HepG2 (cell line): ENCODE measurements around the gene GJC1. TPM values are rescaled to one million over a fixed set of nuclear protein-coding genes. Genes with fewer than 3 reads are reported as not detected.

ENCODE experiments used
- ATAC-seq: fragments of 200-7000 bp; cut with Tn5 transposase; 3 replicates; pipeline ENCODE4 v1.9.1; 2020; ENCODE audit warnings: mild to moderate bottlenecking, moderate library complexity
- BruUV-seq: library from RNA; stranded (reverse); fragments of 400-500 nt; replicated peaks from 2 replicates; lab custom pipeline; 2021; lab: Mats Ljungman, UMichigan
- CTCF ChIA-PET: fragments of 300-600 bp; formaldehyde crosslinking; extraction: SDS; loops from one replicate; lab custom pipeline; 2021; ENCODE audit warnings: low total read pairs, inconsistent platforms, low intra/inter-chr PET ratio; lab: Yijun Ruan, JAX
- POLR2A ChIA-PET: fragments of 350-600 bp; sonication (Branson Sonifier 250); formaldehyde crosslinking; loops from one replicate; lab custom pipeline; 2020; ENCODE audit warnings: antibody characterized with exemption, inconsistent platforms; lab: Yijun Ruan, JAX
- DNase-seq: peaks from one replicate; pipeline ENCODE4 v3.0.0-alpha.2; 2015; ENCODE audit warnings: low spot score
- FAIRE-seq: peaks from 3 replicates; lab custom pipeline; 2011; peaks lifted over from hg19 to GRCh38; lab: Jason Lieb, UNC
- H2AFZ ChIP-seq: one replicate; pipeline ENCODE4 v1.6.1; 2011; ENCODE audit warnings: low read length, inconsistent platforms
- H3K27ac ChIP-seq: fragments of 300-600 bp; 3 replicates; pipeline ENCODE4 v1.8.0; 2011; ENCODE audit warnings: mixed run types, mild to moderate bottlenecking, mixed read lengths, low read length, inconsistent platforms; ENCODE audit not compliant: insufficient read depth; ENCODE audit errors: extremely low read length
- H3K27me3 ChIP-seq, 2 experiments: fragments of 200-600 bp in 1 of 2; 2 replicates in 1 of 2; 3 replicates in 1 of 2; pipeline versions ENCODE4 v1.6.0 to v1.8.0; 2011; ENCODE audit warnings: low read length in 2 of 2, mild to moderate bottlenecking in 2 of 2, moderate library complexity in 2 of 2, inconsistent platforms in 1 of 2; ENCODE audit not compliant: insufficient read depth in 2 of 2, control insufficient read depth in 1 of 2
- H3K36me3 ChIP-seq, 2 experiments: fragments of 200-600 bp in 1 of 2; replicated peaks in 1 of 2; 2 replicates in 1 of 2; 3 replicates in 1 of 2; pipeline versions ENCODE4 v1.5.1 to v1.8.0; 2011; ENCODE audit warnings: low read length in 2 of 2, inconsistent platforms in 1 of 2; ENCODE audit not compliant: insufficient read depth in 2 of 2, control insufficient read depth in 1 of 2
- H3K4me1 ChIP-seq: 2 replicates; pipeline ENCODE4 v1.5.1; 2012; ENCODE audit warnings: low read length, inconsistent platforms; ENCODE audit not compliant: insufficient read depth
- H3K4me2 ChIP-seq: 2 replicates; pipeline ENCODE4 v1.6.0; 2011; ENCODE audit warnings: low read depth, low read length, inconsistent platforms
- H3K4me3 ChIP-seq, 3 experiments: fragments of 200-600 bp in 1 of 3; sonication (generic), shearing (Covaris generic) in 1 of 3; replicated peaks in 1 of 3; 2 replicates each; pipeline ENCODE4 v1.5.1; 2011 to 2016; ENCODE audit warnings: low read length in 3 of 3, inconsistent platforms in 2 of 3, low read depth in 2 of 3, mild to moderate bottlenecking in 2 of 3, control low read depth in 1 of 3, mixed read lengths in 1 of 3; ENCODE audit not compliant: insufficient read depth in 1 of 3
- H3K79me2 ChIP-seq: one replicate; pipeline ENCODE4 v1.6.1; 2011; ENCODE audit warnings: low read length, inconsistent platforms; ENCODE audit not compliant: insufficient read depth
- H3K9ac ChIP-seq: 2 replicates; pipeline ENCODE4 v1.6.0; 2011; ENCODE audit warnings: mild to moderate bottlenecking, low read depth, low read length, inconsistent platforms; ENCODE audit not compliant: insufficient read depth
- H3K9me3 ChIP-seq: 2 replicates; pipeline ENCODE4 v1.5.1; 2012; ENCODE audit warnings: mild to moderate bottlenecking, low read length
- H4K20me1 ChIP-seq: 2 replicates; pipeline ENCODE4 v1.6.0; 2011; ENCODE audit warnings: inconsistent platforms, mild to moderate bottlenecking, low read length, moderate library complexity; ENCODE audit not compliant: insufficient read depth
- FOSL2 ChIP-seq: sonication (generic); formaldehyde crosslinking; IDR thresholded peaks from 2 replicates; pipeline ENCODE4 v1.4.0; 2020; ENCODE audit warnings: missing genetic modification reagents
- KDM1A ChIP-seq: IDR thresholded peaks from 2 replicates; pipeline ENCODE4 v1.6.1; 2016; ENCODE audit warnings: missing compliant biosample characterization
- KIAA2018 ChIP-seq: sonication (generic); formaldehyde crosslinking; IDR thresholded peaks from 2 replicates; pipeline ENCODE4 v1.5.0; 2020; ENCODE audit warnings: mild to moderate bottlenecking, missing genetic modification reagents, borderline replicate concordance
- NR2F2 ChIP-seq: IDR thresholded peaks from 2 replicates; pipeline ENCODE4 v1.6.1; 2012; ENCODE audit warnings: low read depth, inconsistent platforms, borderline replicate concordance
- UBTF ChIP-seq: sonication (generic); formaldehyde crosslinking; IDR thresholded peaks from 2 replicates; pipeline ENCODE4 v1.4.0; 2020; ENCODE audit warnings: mild to moderate bottlenecking, missing genetic modification reagents
- ZNF317 ChIP-seq: sonication (generic); formaldehyde crosslinking; IDR thresholded peaks from 2 replicates; pipeline ENCODE4 v1.5.0; 2020; ENCODE audit warnings: mild to moderate bottlenecking, missing genetic modification reagents
- ZNF567 ChIP-seq: sonication (generic); formaldehyde crosslinking; IDR thresholded peaks from 2 replicates; pipeline ENCODE4 v1.8.1; 2023; ENCODE audit warnings: mild to moderate bottlenecking, missing genetic modification reagents, borderline replicate concordance
- ZNF569 ChIP-seq: sonication (generic); formaldehyde crosslinking; IDR thresholded peaks from 2 replicates; pipeline ENCODE4 v1.5.0; 2020; ENCODE audit warnings: mild to moderate bottlenecking, missing genetic modification reagents, moderate library complexity, borderline replicate concordance
- ZNF746 ChIP-seq: sonication (generic); formaldehyde crosslinking; IDR thresholded peaks from 2 replicates; pipeline ENCODE4 v1.8.0; 2022; ENCODE audit warnings: mild to moderate bottlenecking, missing genetic modification reagents
- ZSCAN5A ChIP-seq: sonication (generic); formaldehyde crosslinking; IDR thresholded peaks from 2 replicates; pipeline ENCODE4 v1.8.0; 2022; ENCODE audit warnings: mild to moderate bottlenecking, missing genetic modification reagents, borderline replicate concordance
- WGBS: methylation state at CpG from one replicate; pipeline ENCODE4 v1.1.6; 2017; ENCODE audit warnings: low lambda C conversion rate; 5-methylcytosine and 5-hydroxymethylcytosine counted together
- in situ Hi-C: cut with HindIII; loops from 2 replicates; pipeline ENCODE4 v1.10.0; 2017; ENCODE audit warnings: low pct_unique_long_range_greater_than_20kb; ENCODE audit not compliant: extremely low pct_ligation_motif_present
- intact Hi-C: fragments of 100-400 bp; cut with micrococcal nuclease; formaldehyde crosslinking; loops from one replicate; pipeline ENCODE4 v1.10.0; 2022; ENCODE audit not compliant: unreplicated experiment
- polyA plus RNA-seq, 8 experiments: library from polyadenylated mRNA; depleted of rRNA in 3 of 8; stranded (reverse) in 7 of 8; unstranded in 1 of 8; fragments of >200 nt; fragmentation: Illumina TruSeq in 4 of 8; extraction: Trizol in 4 of 8; gene quantifications; 2 replicates each; pipeline versions ENCODE4 v1.2.1 to v1.2.3, GENCODE V29; 2011 to 2016; ENCODE audit warnings: low read depth in 4 of 8, missing spikeins in 1 of 8, mixed read lengths in 1 of 8; ENCODE audit not compliant: insufficient read depth in 1 of 8
- total RNA-seq, 5 experiments: library from RNA; depleted of rRNA; stranded (reverse); fragments of >200 nt; fragmentation: Illumina TruSeq; extraction: Trizol; gene quantifications; 2 replicates each; pipeline ENCODE4 v1.2.3, GENCODE V29; 2016; ENCODE audit warnings: low read depth in 1 of 5

The GJC1 gene
- total and polyA plus RNA-seq, 2 of the 13 experiments (the other 11 are each of a cell fraction or from before 2014, with no cell fraction given) = 1.7 TPM

GRCh38 chr17:44812263-44812662 is 17.8 kb downstream of the GJC1 start:
- ChIA-PET POLR2A (no interaction called here), CTCF (no interaction called here)
- H3K4me1 ChIP-seq = no peaks in the 10 kb centered on the region
- no peak overlapping the region for H3K4me2 ChIP-seq
- no peaks in the 10 kb centered on the region for H3K79me2 ChIP-seq
- TF ChIP-seq KIAA2018 (no peak), ZNF746 (CRISPR knock-in tag) (no peak), ZNF317 (no peak), NR2F2 (no peak), KDM1A (CRISPR knock-in tag) (no peak), ZNF569 (CRISPR knock-in tag) (no peak), ZNF567 (no peak), ZSCAN5A (CRISPR knock-in tag) (no peak), UBTF (no peak), FOSL2 (CRISPR knock-in tag) (no peak)
- no TSS peak for BruUV-seq
- H2AFZ ChIP-seq = no peak overlapping the region
- H3K9ac ChIP-seq = no peak overlapping the region
- no peaks in the 10 kb centered on the region for H4K20me1 ChIP-seq
- WGBS = 81% methylated on average over 4 of the region's 4 CpGs
- H3K36me3 ChIP-seq = no peaks in the 10 kb centered on the region
- H3K27me3 ChIP-seq = 0 out of 5 replicates have a peak, but pooled peaks cover 0 to 4% of the 10 kb centered on the region in 2 experiments
- intact Hi-C loops (no loop called here), in situ Hi-C loops (no loop called here)
- FAIRE-seq = no peak
- no peak for ATAC-seq
- H3K4me3 ChIP-seq = no peak overlapping the region
- H3K9me3 ChIP-seq = no peaks in the 10 kb centered on the region
- H3K27ac ChIP-seq = no peak overlapping the region
- DNase-seq = no peak
